ENCODE data around the gene PRR12. TPM values are rescaled to one million over a fixed set of nuclear protein-coding genes. Genes with fewer than 3 reads are reported as not detected.

Gene PRR12
- total RNA-seq, 1 donor from 2014 or later: 42.1 TPM

GRCh38 chr19:49553451-49554271 is 37.3 kb upstream of the PRR12 start:
- Mint-ChIP-seq H3K9me3 (no peaks in the 10 kb centered on the region), H3K27me3 (no peaks in the 10 kb centered on the region), H3K36me3 (ENCODE audit: low read depth) (peaks cover 40% of the 10 kb centered on the region), H3K4me3 (no peak overlapping the region), H3K27ac (no peak overlapping the region), H3K4me1 (peaks cover 14% of the 10 kb centered on the region)
- DNase-seq (no peak), ATAC-seq (ENCODE audit: low read depth) (no peak)
- ChIA-PET CTCF (interaction anchor here (1.3 kb wide), 1 partner anchor 16 kb away, joined by 5 read pairs; no protein-coding TSS in a partner anchor), POLR2A (interaction anchor here (1.1 kb wide), 1 partner anchor 9 kb away, joined by 6 read pairs; no protein-coding TSS in a partner anchor)
- intact Hi-C loops (cut with micrococcal nuclease): no loop called here
- TF ChIP-seq CTCF (IDR thresholded peaks at IDR 0.05): no peak

- H3K36me3 Mint-ChIP-seq (ENCODE audit: low read depth): peaks cover 51% of the 10 kb centered on the region
- no peaks in the 10 kb centered on the region for H3K9me3 Mint-ChIP-seq
- H3K4me1 Mint-ChIP-seq: peaks cover 17% of the 10 kb centered on the region
- no peak for DNase-seq
- no peak overlapping the region for H3K4me3 Mint-ChIP-seq
- H3K27ac Mint-ChIP-seq: peak overlapping the region; percentile 8
- ChIA-PET POLR2A (interaction anchor here (0.7 kb wide), 1 partner anchor 118 kb away, joined by 4 read pairs; no protein-coding TSS in a partner anchor), CTCF (no interaction called here)
- no peak for ATAC-seq (ENCODE audit: low read depth)
- no peak for TF ChIP-seq CTCF (IDR thresholded peaks at IDR 0.05)
- intact Hi-C loops (cut with micrococcal nuclease): no loop called here
- no peaks in the 10 kb centered on the region for H3K27me3 Mint-ChIP-seq
Measured at GRCh38 chr19:49554701-49555181, 36.2 kb upstream of the PRR12 start.

GRCh38 chr19:49555600-49556411 is 35.2 kb upstream of the PRR12 start:
- ATAC-seq (ENCODE audit: low read depth): peak; percentile 53
- no peak for TF ChIP-seq CTCF (IDR thresholded peaks at IDR 0.05)
- DNase-seq: no peak
- ChIA-PET CTCF (no interaction called here), POLR2A (interaction anchor here (0.6 to 0.7 kb wide), 2 partner anchors 117 to 373 kb away, joined by 4 read pairs; partner anchors contain the start of gene ATF5)
- H3K4me1 Mint-ChIP-seq: peaks cover 28% of the 10 kb centered on the region
- H3K27ac Mint-ChIP-seq: no peak overlapping the region
- no peaks in the 10 kb centered on the region for H3K27me3 Mint-ChIP-seq
- H3K9me3 Mint-ChIP-seq: no peaks in the 10 kb centered on the region
- intact Hi-C loops (cut with micrococcal nuclease): no loop called here
- H3K36me3 Mint-ChIP-seq (ENCODE audit: low read depth): peaks cover 58% of the 10 kb centered on the region
- H3K4me3 Mint-ChIP-seq: no peak overlapping the region

DNA sequence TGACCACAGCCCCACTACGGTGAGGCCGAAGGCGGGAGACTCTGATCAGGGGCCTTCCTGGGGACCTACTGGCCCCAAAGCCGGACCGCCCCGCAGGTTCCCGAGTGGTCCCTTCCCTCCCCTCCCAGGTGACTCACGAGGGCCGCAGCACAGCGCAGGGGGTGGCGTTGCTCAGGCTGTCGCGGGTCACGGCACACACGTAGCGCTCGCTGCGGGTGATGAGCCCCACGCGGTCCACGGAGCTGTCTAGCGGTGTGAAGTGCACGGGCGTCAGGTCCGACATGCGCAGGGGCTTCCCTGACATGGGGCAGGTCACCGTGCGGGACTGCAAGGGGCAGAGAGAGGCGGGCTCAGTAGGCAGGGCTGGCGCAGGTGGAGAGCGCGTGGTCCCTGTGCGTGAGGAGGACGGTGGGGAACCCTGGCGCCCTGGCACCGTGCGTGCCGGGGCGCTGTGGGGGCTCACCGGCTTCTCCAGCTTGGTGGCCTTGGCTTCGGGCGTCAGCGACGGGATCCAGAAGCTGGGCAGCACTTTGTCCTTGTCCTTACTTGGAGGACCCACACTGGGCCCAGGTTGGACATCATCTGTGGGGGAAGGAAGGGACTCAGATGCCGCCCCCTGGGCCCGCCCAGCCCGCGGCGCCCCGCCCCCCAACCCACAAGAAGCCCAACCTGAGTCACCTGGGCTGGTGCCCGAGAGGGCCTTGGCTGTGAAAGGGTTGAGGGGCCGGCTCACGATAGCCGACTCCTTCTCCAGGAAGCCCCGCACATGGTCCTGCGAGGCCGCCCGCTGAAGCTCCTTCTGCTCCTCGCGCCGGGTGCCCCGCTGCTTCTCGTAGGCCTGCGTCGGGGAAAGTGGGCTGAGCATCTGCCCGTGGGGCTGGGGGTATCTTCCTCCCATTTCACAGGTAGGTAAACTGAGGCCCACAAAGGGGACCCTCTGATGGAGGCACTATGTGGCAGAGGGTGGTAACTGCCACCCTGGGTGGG is 34.3 kb upstream of the PRR12 start:
- Mint-ChIP-seq H3K27ac (no peak overlapping the region), H3K4me3 (no peak overlapping the region), H3K27me3 (no peaks in the 10 kb centered on the region), H3K4me1 (peaks cover 36% of the 10 kb centered on the region), H3K9me3 (no peaks in the 10 kb centered on the region), H3K36me3 (ENCODE audit: low read depth) (peaks cover 58% of the 10 kb centered on the region)
- CTCF ChIA-PET: interaction anchor here (1.0 kb wide), 1 partner anchor 9 kb away, joined by 3 read pairs; no protein-coding TSS in a partner anchor
- ATAC-seq (ENCODE audit: low read depth): no peak
- no peak for DNase-seq
- POLR2A ChIA-PET: interaction anchor here (0.6 kb wide), 1 partner anchor 372 kb away, joined by 4 read pairs; the partner anchor contains the start of gene ATF5
- TF ChIP-seq CTCF (IDR thresholded peaks at IDR 0.05): no peak
- intact Hi-C loops (cut with micrococcal nuclease): no loop called here

Data from activated B cell treated with CpG ODN at 0.5 μM for 24 hours (primary cell).